GM19193 (cell line): ENCODE results near the gene CDK11A.
"Not testable (repeated sequence)": the region's sequence is repeated elsewhere in the genome, so short reads cannot be mapped to it uniquely, and the experiment has no call there.

Experiments
- POLR2A ChIP-seq: IDR thresholded peaks from 4 replicates; pipeline ENCODE4 v1.6.1; 2011; ENCODE audit not compliant: insufficient read depth, insufficient read length; ENCODE audit errors: extremely low read depth

Gene CDK11A

GRCh38 chr1:1692714-1693647 is 31.2 kb downstream of the CDK11A start, which contains the start of gene SLC35E2B:
SLC35E2B (minus strand) TSS chr1:1692795; CDS start chr1:1676699, 16,096 bp downstream.
- TF ChIP-seq POLR2A: not testable (repeated sequence)

- peak; percentile 36 for TF ChIP-seq POLR2A
Measured at GRCh38 chr1:1692324-1692713, 31.8 kb downstream of the CDK11A start.

- no peak for TF ChIP-seq POLR2A
Measured at GRCh38 chr1:1687846-1688245, 36.3 kb downstream of the CDK11A start.

- no peak for TF ChIP-seq POLR2A
Measured at GRCh38 chr1:1684031-1684681, 40.0 kb downstream of the CDK11A start.

- TF ChIP-seq POLR2A: no peak
Measured at GRCh38 chr1:1683104-1683905, 40.9 kb downstream of the CDK11A start.

- no peak for TF ChIP-seq POLR2A
Measured at GRCh38 chr1:1680912-1681273, 43.3 kb downstream of the CDK11A start.

- TF ChIP-seq POLR2A: no peak
Measured at GRCh38 chr1:1680031-1680911, 43.9 kb downstream of the CDK11A start.

GRCh38 chr1:1678581-1679380 is 45.4 kb downstream of the CDK11A start:
- peak; percentile 4 for TF ChIP-seq POLR2A

- TF ChIP-seq POLR2A: peak; percentile 61
Measured at GRCh38 chr1:1677718-1678580, 46.2 kb downstream of the CDK11A start.

GRCh38 chr1:1672181-1672965 is 51.8 kb downstream of the CDK11A start:
- TF ChIP-seq POLR2A: no peak

- no peak for TF ChIP-seq POLR2A
Measured at GRCh38 chr1:1671365-1672119, 52.6 kb downstream of the CDK11A start.
